ENCODE results near the gene POLR2J3.
"Not testable (repeated sequence)": the region's sequence is repeated elsewhere in the genome, so short reads cannot be mapped to it uniquely, and the experiment has no call there.

- TF ChIP-seq, protein P1, sequence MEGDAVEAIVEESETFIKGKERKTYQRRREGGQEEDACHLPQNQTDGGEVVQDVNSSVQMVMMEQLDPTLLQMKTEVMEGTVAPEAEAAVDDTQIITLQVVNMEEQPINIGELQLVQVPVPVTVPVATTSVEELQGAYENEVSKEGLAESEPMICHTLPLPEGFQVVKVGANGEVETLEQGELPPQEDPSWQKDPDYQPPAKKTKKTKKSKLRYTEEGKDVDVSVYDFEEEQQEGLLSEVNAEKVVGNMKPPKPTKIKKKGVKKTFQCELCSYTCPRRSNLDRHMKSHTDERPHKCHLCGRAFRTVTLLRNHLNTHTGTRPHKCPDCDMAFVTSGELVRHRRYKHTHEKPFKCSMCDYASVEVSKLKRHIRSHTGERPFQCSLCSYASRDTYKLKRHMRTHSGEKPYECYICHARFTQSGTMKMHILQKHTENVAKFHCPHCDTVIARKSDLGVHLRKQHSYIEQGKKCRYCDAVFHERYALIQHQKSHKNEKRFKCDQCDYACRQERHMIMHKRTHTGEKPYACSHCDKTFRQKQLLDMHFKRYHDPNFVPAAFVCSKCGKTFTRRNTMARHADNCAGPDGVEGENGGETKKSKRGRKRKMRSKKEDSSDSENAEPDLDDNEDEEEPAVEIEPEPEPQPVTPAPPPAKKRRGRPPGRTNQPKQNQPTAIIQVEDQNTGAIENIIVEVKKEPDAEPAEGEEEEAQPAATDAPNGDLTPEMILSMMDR (IDR thresholded peaks at IDR 0.05; ENCODE audit: insufficient read depth, low read depth, low read length): not testable (repeated sequence)
- TF ChIP-seq EZH2 (IDR thresholded peaks at IDR 0.05; ENCODE audit: insufficient read depth, low read length): not testable (repeated sequence)
Measured at GRCh38 chr7:102542083-102542482, 30.3 kb downstream of the POLR2J3 start.

Data from astrocyte (in vitro differentiated cells and primary cell).